ENCODE data around the gene OLFML1.

OLFML1 gene

GRCh38 chr11:7544021-7544420 lies 58.7 kb downstream of the OLFML1 start:
- Histone ChIP-seq H3K27ac (no peak overlapping the region), H3K4me3 (ENCODE audit: low read depth, low read length) (no peak overlapping the region), H3K27me3 (ENCODE audit: insufficient read depth, low read depth, severe bottlenecking) (no peaks in the 10 kb centered on the region), H3K9me3 (ENCODE audit: severe bottlenecking) (no peaks in the 10 kb centered on the region), H3K36me3 (no peaks in the 10 kb centered on the region)
- TF ChIP-seq CTCF (IDR thresholded peaks at IDR 0.05; ENCODE audit: low read depth, low read length): no peak
- DNase-seq: no peak

DNA sequence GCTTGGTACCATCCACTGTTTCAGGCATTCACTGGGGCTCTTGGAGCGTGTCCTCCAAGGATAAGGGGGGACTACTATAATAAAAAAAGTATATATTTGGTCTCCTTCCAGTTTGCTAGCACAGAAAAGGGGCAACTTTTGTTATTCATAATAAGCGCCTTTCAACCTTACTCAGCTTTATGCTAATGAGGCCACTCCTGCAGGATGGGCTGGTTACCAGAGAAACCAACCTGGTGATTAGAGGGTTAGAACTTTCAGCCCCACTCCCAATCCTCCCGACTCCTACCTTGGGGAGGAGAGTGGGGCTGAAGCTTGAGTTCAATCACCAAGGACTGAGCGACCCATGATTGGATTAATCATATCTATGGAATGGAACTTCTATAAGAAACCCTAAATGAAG lies 60.3 kb downstream of the OLFML1 start:
- DNase-seq: no peak
- no peak for TF ChIP-seq CTCF (IDR thresholded peaks at IDR 0.05; ENCODE audit: low read depth, low read length)
- Histone ChIP-seq H3K27me3 (ENCODE audit: insufficient read depth, low read depth, severe bottlenecking) (no peaks in the 10 kb centered on the region), H3K36me3 (no peaks in the 10 kb centered on the region), H3K9me3 (ENCODE audit: severe bottlenecking) (no peaks in the 10 kb centered on the region), H3K27ac (no peak overlapping the region), H3K4me3 (ENCODE audit: low read depth, low read length) (no peak overlapping the region)

DNA sequence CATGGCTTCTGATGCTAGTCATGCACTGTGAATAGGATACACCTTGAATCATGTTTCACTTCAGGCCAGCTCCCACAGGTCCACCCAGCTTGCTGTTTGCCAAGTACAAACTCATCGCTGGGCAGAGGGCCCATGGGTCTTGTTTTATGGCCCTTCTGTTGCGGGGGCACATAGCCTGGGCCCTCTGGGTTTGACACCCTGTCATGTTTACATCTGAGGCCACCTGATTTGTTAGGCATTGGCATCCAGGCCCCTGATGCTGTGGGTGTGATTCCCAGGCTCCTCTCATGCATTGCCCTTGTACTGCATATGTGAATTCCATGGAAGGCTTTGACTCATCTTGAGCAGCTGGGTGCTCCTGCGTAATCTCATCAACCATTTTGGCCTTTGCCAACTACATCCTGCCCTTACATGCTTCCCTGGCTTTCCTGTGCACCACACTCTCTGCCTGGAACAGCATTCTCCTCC lies 61.1 kb downstream of the OLFML1 start:
- Histone ChIP-seq H3K27ac (no peak overlapping the region), H3K4me3 (ENCODE audit: low read depth, low read length) (no peak overlapping the region), H3K36me3 (no peaks in the 10 kb centered on the region), H3K9me3 (ENCODE audit: severe bottlenecking) (no peaks in the 10 kb centered on the region), H3K27me3 (ENCODE audit: insufficient read depth, low read depth, severe bottlenecking) (no peaks in the 10 kb centered on the region)
- TF ChIP-seq CTCF (IDR thresholded peaks at IDR 0.05; ENCODE audit: low read depth, low read length): no peak
- no peak for DNase-seq

DNA sequence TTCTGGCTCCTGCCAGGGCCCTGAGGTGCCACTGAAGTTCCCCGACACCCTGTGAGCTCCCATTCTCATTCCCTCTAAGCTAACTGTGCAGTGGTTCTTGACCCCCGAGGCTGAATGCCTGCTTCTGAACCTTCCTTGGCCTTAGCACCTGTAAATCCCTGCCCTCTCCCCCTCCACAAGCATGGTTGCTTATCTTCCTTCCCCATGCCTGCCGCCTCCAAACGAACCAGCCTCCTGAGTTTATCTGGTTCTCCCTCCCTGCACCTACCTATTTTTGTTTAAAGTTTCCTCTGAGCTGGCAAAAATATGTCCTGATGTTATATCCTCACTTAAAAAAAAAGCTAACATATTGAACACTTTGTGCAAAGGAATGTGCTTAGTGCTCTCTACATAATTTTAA lies 62.4 kb downstream of the OLFML1 start:
- Histone ChIP-seq H3K36me3 (no peaks in the 10 kb centered on the region), H3K27me3 (ENCODE audit: insufficient read depth, low read depth, severe bottlenecking) (no peaks in the 10 kb centered on the region), H3K4me3 (ENCODE audit: low read depth, low read length) (no peak overlapping the region), H3K9me3 (ENCODE audit: severe bottlenecking) (no peaks in the 10 kb centered on the region), H3K27ac (no peak overlapping the region)
- DNase-seq: no peak
- no peak for TF ChIP-seq CTCF (IDR thresholded peaks at IDR 0.05; ENCODE audit: low read depth, low read length)

GRCh38 chr11:7548659-7549274 lies 63.5 kb downstream of the OLFML1 start:
- peak; percentile 62 for DNase-seq
- no peaks in the 10 kb centered on the region for H3K27me3 ChIP-seq (ENCODE audit: insufficient read depth, low read depth, severe bottlenecking)
- H3K9me3 ChIP-seq (ENCODE audit: severe bottlenecking): no peaks in the 10 kb centered on the region
- no peak overlapping the region for H3K27ac ChIP-seq
- H3K36me3 ChIP-seq: no peaks in the 10 kb centered on the region
- TF ChIP-seq CTCF (IDR thresholded peaks at IDR 0.05; ENCODE audit: low read depth, low read length): peak; percentile 85
- H3K4me3 ChIP-seq (ENCODE audit: low read depth, low read length): no peak overlapping the region

DNA sequence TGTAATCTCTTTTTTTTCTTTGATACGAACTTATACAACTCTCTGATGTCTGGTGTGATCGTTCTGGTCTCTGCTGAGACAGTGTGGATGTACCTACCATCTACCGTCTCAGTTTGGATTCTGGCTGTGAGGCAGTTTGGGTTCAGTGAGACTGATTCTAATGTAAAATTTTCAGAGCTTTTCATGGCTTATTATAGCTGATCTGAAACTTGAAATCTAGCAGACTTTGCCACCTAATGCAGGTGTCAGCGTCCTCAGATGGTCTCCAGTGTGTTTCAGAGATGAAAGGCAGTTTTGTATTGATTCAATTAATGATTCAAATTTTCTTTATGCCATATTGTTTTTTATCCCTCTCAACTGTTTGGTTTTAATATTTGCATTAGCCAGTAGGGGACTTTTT lies 64.4 kb downstream of the OLFML1 start:
- no peak for TF ChIP-seq CTCF (IDR thresholded peaks at IDR 0.05; ENCODE audit: low read depth, low read length)
- Histone ChIP-seq H3K9me3 (ENCODE audit: severe bottlenecking) (no peaks in the 10 kb centered on the region), H3K27ac (no peak overlapping the region), H3K36me3 (no peaks in the 10 kb centered on the region), H3K4me3 (ENCODE audit: low read depth, low read length) (no peak overlapping the region), H3K27me3 (ENCODE audit: insufficient read depth, low read depth, severe bottlenecking) (no peaks in the 10 kb centered on the region)
- no peak for DNase-seq

Data from WERI-Rb-1 (cell line).